ENCODE data around the gene NTSR1. TPM values are rescaled to one million over a fixed set of nuclear protein-coding genes. Genes with fewer than 3 reads are reported as not detected.

The NTSR1 gene
- total RNA-seq, 1 experiment from 2014 or later: 0.98 TPM

DNA sequence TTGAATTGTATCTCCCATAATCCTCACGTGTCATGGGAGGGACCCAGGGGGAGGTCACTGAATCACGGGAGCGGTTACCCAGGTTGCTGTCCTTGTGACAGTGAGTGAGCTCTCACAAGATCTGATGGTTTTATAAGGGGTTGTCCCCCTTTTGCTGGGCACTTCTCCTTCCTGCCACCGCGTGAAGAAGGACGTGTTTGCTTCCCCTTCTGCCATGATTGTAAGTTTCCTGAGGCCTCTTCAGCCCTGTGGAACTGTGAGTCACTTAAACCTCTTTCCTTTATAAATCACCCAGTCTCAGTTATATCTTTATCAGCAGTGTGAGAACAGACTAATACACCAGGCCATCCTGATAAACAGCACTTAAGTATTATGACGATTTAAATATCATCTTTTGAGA, 78.7 kb downstream of the NTSR1 start:
- no peaks in the 10 kb centered on the region for H3K27me3 ChIP-seq (ENCODE audit: insufficient read depth, low read depth)
- DNase-seq: no peak
- no peaks in the 10 kb centered on the region for H3K36me3 ChIP-seq (ENCODE audit: low read depth)
- H3F3A ChIP-seq (ENCODE audit: insufficient read depth, low read depth): peaks cover 15% of the 10 kb centered on the region; the same call in 1 of the 2 replicates
- H3K9me2 ChIP-seq (ENCODE audit: insufficient read depth): no peaks in the 10 kb centered on the region
- POLR2A ChIA-PET (ENCODE audit: unreplicated experiment): no interaction called here
- CTCF ChIA-PET: no interaction called here
- no peaks in the 10 kb centered on the region for H3K9me3 ChIP-seq (ENCODE audit: insufficient read depth, low read depth)
- H3K27ac ChIP-seq: no peak overlapping the region
- H2AFZ ChIP-seq: no peak overlapping the region
- no peaks in the 10 kb centered on the region for H4K20me1 ChIP-seq (ENCODE audit: insufficient read depth)
- H3K4me3 ChIP-seq: no peak overlapping the region
- H3K79me2 ChIP-seq (ENCODE audit: low read depth): no peaks in the 10 kb centered on the region
- H3K4me2 ChIP-seq: no peak overlapping the region
- BruUV-seq (replicated peaks): no TSS peak
- TF ChIP-seq, protein P1, sequence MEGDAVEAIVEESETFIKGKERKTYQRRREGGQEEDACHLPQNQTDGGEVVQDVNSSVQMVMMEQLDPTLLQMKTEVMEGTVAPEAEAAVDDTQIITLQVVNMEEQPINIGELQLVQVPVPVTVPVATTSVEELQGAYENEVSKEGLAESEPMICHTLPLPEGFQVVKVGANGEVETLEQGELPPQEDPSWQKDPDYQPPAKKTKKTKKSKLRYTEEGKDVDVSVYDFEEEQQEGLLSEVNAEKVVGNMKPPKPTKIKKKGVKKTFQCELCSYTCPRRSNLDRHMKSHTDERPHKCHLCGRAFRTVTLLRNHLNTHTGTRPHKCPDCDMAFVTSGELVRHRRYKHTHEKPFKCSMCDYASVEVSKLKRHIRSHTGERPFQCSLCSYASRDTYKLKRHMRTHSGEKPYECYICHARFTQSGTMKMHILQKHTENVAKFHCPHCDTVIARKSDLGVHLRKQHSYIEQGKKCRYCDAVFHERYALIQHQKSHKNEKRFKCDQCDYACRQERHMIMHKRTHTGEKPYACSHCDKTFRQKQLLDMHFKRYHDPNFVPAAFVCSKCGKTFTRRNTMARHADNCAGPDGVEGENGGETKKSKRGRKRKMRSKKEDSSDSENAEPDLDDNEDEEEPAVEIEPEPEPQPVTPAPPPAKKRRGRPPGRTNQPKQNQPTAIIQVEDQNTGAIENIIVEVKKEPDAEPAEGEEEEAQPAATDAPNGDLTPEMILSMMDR (conservative IDR thresholded peaks at IDR 0.05): no peak
- no peak for TF ChIP-seq EZH2 (IDR thresholded peaks at IDR 0.05; ENCODE audit: low read depth)
- intact Hi-C loops (cut with micrococcal nuclease; ENCODE audit: unreplicated experiment): no loop called here
- H3K4me1 ChIP-seq (replicated peaks; ENCODE audit: insufficient read depth): peaks cover 10% of the 10 kb centered on the region

DNA sequence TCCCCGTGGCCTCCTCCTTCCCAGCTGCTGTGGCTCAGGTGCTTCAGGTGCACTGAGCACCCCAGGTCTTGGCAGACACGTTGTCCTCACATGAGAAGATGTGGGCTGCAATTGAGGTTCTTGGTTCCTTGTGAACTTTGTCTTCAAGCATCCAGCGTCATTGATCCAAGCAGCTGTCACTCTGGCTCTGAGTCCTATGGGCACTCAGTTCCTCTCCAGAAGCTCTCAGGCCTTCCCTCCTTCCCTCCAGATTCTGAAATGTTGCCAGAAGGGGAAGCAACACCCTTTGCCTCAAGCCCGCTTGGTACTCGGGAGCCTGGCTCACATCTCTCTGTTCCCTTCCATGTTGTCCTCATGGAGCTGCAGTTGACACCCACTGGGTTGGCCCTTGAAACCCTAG, 79.2 kb downstream of the NTSR1 start:
- H4K20me1 ChIP-seq (ENCODE audit: insufficient read depth): no peaks in the 10 kb centered on the region
- TF ChIP-seq EZH2 (IDR thresholded peaks at IDR 0.05; ENCODE audit: low read depth): no peak
- TF ChIP-seq, protein P1 (conservative IDR thresholded peaks at IDR 0.05): no peak
- H3F3A ChIP-seq (ENCODE audit: insufficient read depth, low read depth): peaks cover 19% of the 10 kb centered on the region; the same call in 1 of the 2 replicates
- H3K79me2 ChIP-seq (ENCODE audit: low read depth): no peaks in the 10 kb centered on the region
- ChIA-PET CTCF (no interaction called here), POLR2A (ENCODE audit: unreplicated experiment) (no interaction called here)
- BruUV-seq (replicated peaks): no TSS peak
- no peaks in the 10 kb centered on the region for H3K36me3 ChIP-seq (ENCODE audit: low read depth)
- H3K4me2 ChIP-seq: no peak overlapping the region
- H3K27me3 ChIP-seq (ENCODE audit: insufficient read depth, low read depth): no peaks in the 10 kb centered on the region
- H3K27ac ChIP-seq: no peak overlapping the region
- H3K4me3 ChIP-seq: no peak overlapping the region
- no peak overlapping the region for H2AFZ ChIP-seq
- no peaks in the 10 kb centered on the region for H3K9me2 ChIP-seq (ENCODE audit: insufficient read depth)
- H3K4me1 ChIP-seq (replicated peaks; ENCODE audit: insufficient read depth): peaks cover 15% of the 10 kb centered on the region
- DNase-seq: no peak
- intact Hi-C loops (cut with micrococcal nuclease; ENCODE audit: unreplicated experiment): no loop called here
- H3K9me3 ChIP-seq (ENCODE audit: insufficient read depth, low read depth): no peaks in the 10 kb centered on the region

DNA sequence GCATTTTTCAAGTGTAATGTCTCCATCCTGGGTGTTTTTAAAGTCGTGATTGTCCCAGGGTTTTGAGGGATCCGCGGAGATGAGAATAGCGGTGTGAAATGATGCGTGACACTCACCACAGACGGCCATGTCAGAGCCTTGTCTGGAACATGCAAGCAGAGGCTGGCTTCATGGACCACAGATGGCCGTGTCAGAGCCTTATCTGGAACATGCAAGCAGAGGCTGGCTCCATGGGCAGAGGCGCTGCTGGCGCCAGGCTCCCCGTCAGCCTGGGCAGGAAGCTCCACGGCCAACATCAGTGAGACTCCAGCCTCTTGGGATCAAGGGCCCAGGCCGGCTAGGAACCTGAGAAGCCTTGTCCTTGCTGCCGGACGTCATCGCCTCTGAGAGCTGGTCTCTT, 80.0 kb downstream of the NTSR1 start:
- no TSS peak for BruUV-seq (replicated peaks)
- ChIA-PET CTCF (interaction anchor here (0.6 kb wide), 1 partner anchor 93 kb away, joined by 6 read pairs; no protein-coding TSS in a partner anchor), POLR2A (ENCODE audit: unreplicated experiment) (interaction anchor here (0.6 kb wide), 1 partner anchor 1461 kb away, joined by 3 read pairs; no protein-coding TSS in a partner anchor)
- H3K9me3 ChIP-seq (ENCODE audit: insufficient read depth, low read depth): no peaks in the 10 kb centered on the region
- no peak overlapping the region for H3K27ac ChIP-seq
- no peak overlapping the region for H3K4me2 ChIP-seq
- no peak for DNase-seq
- no peaks in the 10 kb centered on the region for H4K20me1 ChIP-seq (ENCODE audit: insufficient read depth)
- no peak for TF ChIP-seq EZH2 (IDR thresholded peaks at IDR 0.05; ENCODE audit: low read depth)
- TF ChIP-seq, protein P1 (conservative IDR thresholded peaks at IDR 0.05): no peak
- H3F3A ChIP-seq (ENCODE audit: insufficient read depth, low read depth): peaks cover 13% of the 10 kb centered on the region; the same call in 1 of the 2 replicates
- no peaks in the 10 kb centered on the region for H3K9me2 ChIP-seq (ENCODE audit: insufficient read depth)
- intact Hi-C loops (cut with micrococcal nuclease; ENCODE audit: unreplicated experiment): no loop called here
- no peaks in the 10 kb centered on the region for H3K36me3 ChIP-seq (ENCODE audit: low read depth)
- no peaks in the 10 kb centered on the region for H3K27me3 ChIP-seq (ENCODE audit: insufficient read depth, low read depth)
- peaks cover 15% of the 10 kb centered on the region for H3K4me1 ChIP-seq (replicated peaks; ENCODE audit: insufficient read depth)
- no peak overlapping the region for H2AFZ ChIP-seq
- no peak overlapping the region for H3K4me3 ChIP-seq
- H3K79me2 ChIP-seq (ENCODE audit: low read depth): no peaks in the 10 kb centered on the region

All from PC-9 (cell line).